ENCODE data around the gene LCP2. TPM values are rescaled to one million over a fixed set of nuclear protein-coding genes. Genes with fewer than 3 reads are reported as not detected.

The LCP2 gene
- total RNA-seq, 1 donor from 2014 or later: 82.9 TPM

DNA sequence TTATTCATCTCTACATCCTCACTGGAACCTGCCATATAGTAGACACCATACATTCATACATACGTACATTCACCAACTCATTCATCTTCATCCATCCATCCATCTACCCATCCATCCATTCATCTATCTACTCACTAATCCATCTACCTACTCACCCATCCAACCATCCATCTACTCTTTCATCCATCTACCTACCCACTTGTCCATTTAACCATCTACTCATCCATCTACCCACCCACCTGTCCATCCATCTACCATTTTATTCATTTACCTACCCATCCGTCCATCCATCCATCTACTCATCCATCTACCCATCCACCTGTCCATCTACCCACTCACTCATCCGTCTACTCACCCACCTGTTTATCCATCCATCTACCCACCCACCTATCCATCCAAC is 31.9 kb upstream of the LCP2 start:
- no peak for DNase-seq
- peaks cover 45% of the 10 kb centered on the region for H3K4me1 ChIP-seq
- no peak for ATAC-seq
- no peaks in the 10 kb centered on the region for H3K9me3 ChIP-seq
- TF ChIP-seq, protein P1, sequence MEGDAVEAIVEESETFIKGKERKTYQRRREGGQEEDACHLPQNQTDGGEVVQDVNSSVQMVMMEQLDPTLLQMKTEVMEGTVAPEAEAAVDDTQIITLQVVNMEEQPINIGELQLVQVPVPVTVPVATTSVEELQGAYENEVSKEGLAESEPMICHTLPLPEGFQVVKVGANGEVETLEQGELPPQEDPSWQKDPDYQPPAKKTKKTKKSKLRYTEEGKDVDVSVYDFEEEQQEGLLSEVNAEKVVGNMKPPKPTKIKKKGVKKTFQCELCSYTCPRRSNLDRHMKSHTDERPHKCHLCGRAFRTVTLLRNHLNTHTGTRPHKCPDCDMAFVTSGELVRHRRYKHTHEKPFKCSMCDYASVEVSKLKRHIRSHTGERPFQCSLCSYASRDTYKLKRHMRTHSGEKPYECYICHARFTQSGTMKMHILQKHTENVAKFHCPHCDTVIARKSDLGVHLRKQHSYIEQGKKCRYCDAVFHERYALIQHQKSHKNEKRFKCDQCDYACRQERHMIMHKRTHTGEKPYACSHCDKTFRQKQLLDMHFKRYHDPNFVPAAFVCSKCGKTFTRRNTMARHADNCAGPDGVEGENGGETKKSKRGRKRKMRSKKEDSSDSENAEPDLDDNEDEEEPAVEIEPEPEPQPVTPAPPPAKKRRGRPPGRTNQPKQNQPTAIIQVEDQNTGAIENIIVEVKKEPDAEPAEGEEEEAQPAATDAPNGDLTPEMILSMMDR (IDR thresholded peaks at IDR 0.05): no peak
- intact Hi-C loops (cut with DNase I): no loop called here
- no peak overlapping the region for H3K4me3 ChIP-seq
- no peaks in the 10 kb centered on the region for H3K36me3 ChIP-seq
- no peaks in the 10 kb centered on the region for H3K27me3 ChIP-seq (ENCODE audit: low read depth)
- H3K27ac ChIP-seq: no peak overlapping the region

DNA sequence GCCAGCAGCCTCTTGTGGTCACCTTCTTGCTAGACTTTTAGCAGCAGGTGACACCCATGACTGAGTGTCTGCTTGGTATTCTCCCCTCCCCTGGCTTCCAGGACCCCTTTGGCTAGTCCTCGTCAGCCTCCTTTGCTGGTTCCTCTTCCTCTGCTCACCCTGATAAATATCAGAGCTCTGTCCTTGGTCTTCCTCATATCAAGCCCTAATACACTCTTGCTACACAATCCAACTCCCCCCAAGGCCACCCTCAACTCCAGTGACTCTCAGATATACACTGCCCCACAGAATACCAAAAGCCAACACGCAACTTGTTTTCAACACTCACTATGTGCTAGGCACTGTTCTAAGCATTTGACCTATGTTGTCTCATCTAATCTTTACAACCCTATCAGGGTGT is 30.3 kb upstream of the LCP2 start:
- Histone ChIP-seq H3K4me1 (peaks cover 28% of the 10 kb centered on the region), H3K27me3 (ENCODE audit: low read depth) (no peaks in the 10 kb centered on the region), H3K9me3 (no peaks in the 10 kb centered on the region), H3K36me3 (no peaks in the 10 kb centered on the region), H3K27ac (no peak overlapping the region), H3K4me3 (no peak overlapping the region)
- TF ChIP-seq, protein P1 (IDR thresholded peaks at IDR 0.05): no peak
- ATAC-seq: peak in 1 of 2 donors; percentile 23
- intact Hi-C loops (cut with DNase I): no loop called here
- DNase-seq: no peak

DNA sequence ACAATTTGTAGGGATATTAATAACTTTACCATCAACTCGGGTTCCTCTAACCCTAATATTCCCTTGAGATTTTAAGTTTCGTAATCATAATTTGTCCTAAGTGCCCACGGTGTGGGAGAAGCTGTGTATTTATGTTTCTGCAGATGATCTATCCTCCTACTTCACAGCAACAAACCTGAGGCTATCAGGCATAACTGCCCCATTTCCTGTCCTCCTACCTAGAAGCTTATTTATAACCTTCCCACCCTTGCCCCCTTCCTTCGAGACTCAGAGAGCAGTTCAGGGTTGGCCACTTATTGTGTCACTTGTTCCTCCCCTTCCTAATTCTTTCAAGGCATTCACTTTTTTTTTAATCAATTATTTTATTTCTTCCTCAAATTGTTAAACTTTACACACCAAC is 29.6 kb upstream of the LCP2 start:
- Histone ChIP-seq H3K27me3 (ENCODE audit: low read depth) (no peaks in the 10 kb centered on the region), H3K9me3 (no peaks in the 10 kb centered on the region), H3K4me1 (peaks cover 21% of the 10 kb centered on the region), H3K36me3 (no peaks in the 10 kb centered on the region), H3K4me3 (no peak overlapping the region), H3K27ac (no peak overlapping the region)
- DNase-seq (no peak), ATAC-seq (no peak)
- intact Hi-C loops (cut with DNase I): no loop called here
- TF ChIP-seq, protein P1 (IDR thresholded peaks at IDR 0.05): no peak

DNA sequence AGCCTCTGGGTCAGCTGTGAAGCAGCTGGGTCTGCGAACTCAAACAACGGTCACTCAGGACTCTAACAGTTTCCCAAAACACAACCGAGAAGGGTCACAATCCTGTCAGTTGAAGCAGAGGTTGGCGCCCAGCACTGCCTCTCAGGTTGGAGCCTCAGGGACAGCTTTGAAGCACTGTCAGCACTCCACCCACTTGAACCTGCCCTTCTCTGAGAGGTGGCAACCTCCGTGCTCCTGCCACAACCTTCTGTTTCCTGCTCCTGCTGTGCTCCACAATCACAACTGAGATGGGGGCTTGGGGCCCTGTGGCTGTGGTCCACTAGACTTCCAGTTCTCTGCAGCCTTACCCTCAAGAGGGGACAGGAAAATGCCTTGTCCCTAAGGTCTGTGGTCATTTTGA is 21.7 kb upstream of the LCP2 start:
- intact Hi-C loops (cut with DNase I): no loop called here
- H3K9me3 ChIP-seq: no peaks in the 10 kb centered on the region
- DNase-seq (no peak), ATAC-seq (no peak)
- no peaks in the 10 kb centered on the region for H3K36me3 ChIP-seq
- no peak overlapping the region for H3K27ac ChIP-seq
- no peaks in the 10 kb centered on the region for H3K27me3 ChIP-seq (ENCODE audit: low read depth)
- H3K4me1 ChIP-seq: peaks cover 16% of the 10 kb centered on the region
- no peak overlapping the region for H3K4me3 ChIP-seq
- TF ChIP-seq, protein P1 (IDR thresholded peaks at IDR 0.05): no peak

DNA sequence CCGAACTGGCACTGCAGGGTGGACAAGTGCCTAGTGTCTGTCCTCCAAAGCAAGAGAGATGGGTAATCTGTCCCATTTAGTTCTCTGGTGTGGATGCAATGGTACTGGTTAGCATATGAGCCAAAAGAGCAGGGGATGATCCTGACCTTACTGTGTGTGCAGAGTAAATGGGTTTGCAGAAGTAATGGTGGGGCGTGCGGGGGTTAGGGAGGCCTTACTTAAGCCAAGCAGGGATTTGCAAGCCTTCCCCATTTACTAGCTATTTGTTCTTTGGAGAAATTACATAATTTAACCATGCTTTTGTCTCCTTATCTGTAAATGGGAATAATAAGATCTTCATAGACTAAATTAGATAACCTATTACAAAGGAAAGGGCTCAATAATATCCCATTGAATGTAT is 19.9 kb upstream of the LCP2 start:
- Histone ChIP-seq H3K4me3 (no peak overlapping the region), H3K9me3 (no peaks in the 10 kb centered on the region), H3K27me3 (ENCODE audit: low read depth) (no peaks in the 10 kb centered on the region), H3K4me1 (peaks cover 23% of the 10 kb centered on the region), H3K27ac (no peak overlapping the region), H3K36me3 (no peaks in the 10 kb centered on the region)
- ATAC-seq (no peak), DNase-seq (no peak)
- intact Hi-C loops (cut with DNase I): no loop called here
- TF ChIP-seq, protein P1 (IDR thresholded peaks at IDR 0.05): no peak

DNA sequence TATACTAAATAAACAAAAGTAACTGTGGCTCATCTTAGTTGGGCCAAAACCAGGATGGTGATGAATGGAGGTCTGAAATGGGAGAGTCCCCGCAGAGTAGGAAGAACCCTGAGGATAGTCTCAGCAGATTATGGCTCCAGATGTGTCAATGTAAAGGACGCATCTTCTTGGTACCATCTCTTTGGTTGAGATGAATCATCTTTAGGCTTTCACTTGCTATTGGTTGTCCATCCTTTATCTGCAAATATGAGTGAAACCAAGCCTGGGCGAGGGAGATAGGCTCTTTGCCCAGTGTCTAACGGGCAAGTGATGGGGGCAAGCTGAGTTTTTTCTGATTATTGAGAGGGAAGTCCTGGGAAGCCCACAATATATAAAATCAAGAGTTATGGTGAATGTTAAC is 19.4 kb upstream of the LCP2 start:
- peaks cover 29% of the 10 kb centered on the region for H3K4me1 ChIP-seq

More for the DNA sequence above, 19.4 kb upstream of the LCP2 start:
- TF ChIP-seq, protein P1 (IDR thresholded peaks at IDR 0.05): no peak
- no peak overlapping the region for H3K27ac ChIP-seq
- DNase-seq (no peak), ATAC-seq (no peak)
- H3K4me3 ChIP-seq: no peak overlapping the region
- intact Hi-C loops (cut with DNase I): no loop called here
- H3K36me3 ChIP-seq: no peaks in the 10 kb centered on the region
- H3K27me3 ChIP-seq (ENCODE audit: low read depth): no peaks in the 10 kb centered on the region
- H3K9me3 ChIP-seq: no peaks in the 10 kb centered on the region
